ENCODE results near the gene TYSND1.

The TYSND1 gene

DNA sequence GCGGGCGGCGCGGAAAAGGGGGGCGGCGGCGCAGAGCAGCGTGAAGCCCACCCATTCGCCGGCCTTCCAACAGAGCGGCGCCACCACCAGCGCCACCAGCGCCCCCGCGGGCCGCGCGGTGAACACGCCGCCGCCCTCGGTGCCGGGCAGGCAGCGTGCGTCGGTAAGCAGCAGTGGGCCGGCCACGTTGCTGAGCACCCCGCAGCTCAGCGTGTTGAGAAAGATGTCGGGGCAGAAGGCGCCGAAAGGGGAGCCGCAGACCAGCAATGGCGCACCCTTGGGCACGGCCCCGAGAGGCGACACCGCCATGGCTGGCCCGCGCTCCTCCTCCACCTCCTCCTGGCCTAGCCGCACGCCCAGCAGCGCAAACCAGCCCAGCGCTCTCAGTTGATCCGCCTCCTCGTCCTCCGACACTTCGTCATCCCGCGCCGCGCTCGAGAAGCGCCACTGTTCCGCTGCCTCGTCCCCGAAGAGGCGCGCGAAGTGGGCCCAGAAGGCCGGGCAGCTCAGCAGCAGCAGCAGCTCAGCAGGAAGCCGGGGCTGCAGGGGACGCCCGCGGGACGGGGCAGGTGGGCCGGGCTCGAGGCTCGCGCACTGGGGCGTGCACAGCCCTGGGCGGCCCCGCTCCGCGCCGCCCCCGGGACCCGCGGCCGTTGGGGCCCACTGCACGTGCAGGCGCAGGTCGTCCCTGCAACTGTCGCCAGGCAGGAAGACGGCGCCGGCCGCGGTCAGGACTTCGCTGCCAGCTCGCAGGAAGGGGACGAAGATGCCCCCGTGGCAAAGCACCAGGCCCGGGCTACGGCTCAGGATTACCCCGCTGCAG is 623 bp downstream of the TYSND1 start:
- Histone ChIP-seq H3K4me1 (ENCODE audit: control insufficient read depth, insufficient read depth, low read length) (peaks cover 26% of the 10 kb centered on the region), H3K4me3 (ENCODE audit: low read length in 2 of 2) (peak overlapping the region; percentile 84 to 91), H3K27me3 (ENCODE audit: control insufficient read depth in 1 of 2, insufficient read depth in 2 of 2, low read length in 2 of 2) (no peaks in the 10 kb centered on the region), H3K9me3 (ENCODE audit: control insufficient read depth in 2 of 2, low read length in 2 of 2) (no peaks in the 10 kb centered on the region), H3K36me3 (ENCODE audit: control insufficient read depth in 2 of 2, insufficient read depth in 2 of 2, low read length in 2 of 2) (no peaks in the 10 kb centered on the region), H3K9ac (ENCODE audit: low read length in 2 of 2) (peak overlapping the region; percentile 75 to 79), H3K27ac (ENCODE audit: low read length) (peak overlapping the region; percentile 83)

- H3K27ac ChIP-seq (ENCODE audit: low read length), result peak overlapping the region; percentile 83
- H3K36me3 ChIP-seq (ENCODE audit: control insufficient read depth in 2 of 2, insufficient read depth in 2 of 2, low read length in 2 of 2), result no peaks in the 10 kb centered on the region
These were observed 1.3 kb downstream of the TYSND1 start for GRCh38 chr10:70145166-70145665.

GRCh38 chr10:70144372-70145110 is 2.0 kb downstream of the TYSND1 start:
- peak overlapping the region; percentile 83 for H3K27ac ChIP-seq (ENCODE audit: low read length)
- peaks cover 26% of the 10 kb centered on the region for H3K4me1 ChIP-seq (ENCODE audit: control insufficient read depth, insufficient read depth, low read length)
- H3K9ac ChIP-seq (ENCODE audit: low read length in 2 of 2), result peak overlapping the region; percentile 75 to 79
- H3K27me3 ChIP-seq (ENCODE audit: control insufficient read depth in 1 of 2, insufficient read depth in 2 of 2, low read length in 2 of 2), result no peaks in the 10 kb centered on the region
- peak overlapping the region; percentile 84 to 91 for H3K4me3 ChIP-seq (ENCODE audit: low read length in 2 of 2)
- H3K9me3 ChIP-seq (ENCODE audit: control insufficient read depth in 2 of 2, low read length in 2 of 2), result no peaks in the 10 kb centered on the region
- H3K36me3 ChIP-seq (ENCODE audit: control insufficient read depth in 2 of 2, insufficient read depth in 2 of 2, low read length in 2 of 2), result peaks cover under 1 to 2% of the 10 kb centered on the region in 2 donors

More at GRCh38 chr10:70145166-70145665, 1.3 kb downstream of the TYSND1 start:
- H3K4me3 ChIP-seq (ENCODE audit: low read length in 2 of 2), result peak overlapping the region; percentile 84 to 91
- H3K27me3 ChIP-seq (ENCODE audit: control insufficient read depth in 1 of 2, insufficient read depth in 2 of 2, low read length in 2 of 2), result no peaks in the 10 kb centered on the region
- H3K4me1 ChIP-seq (ENCODE audit: control insufficient read depth, insufficient read depth, low read length), result peaks cover 26% of the 10 kb centered on the region
- H3K9me3 ChIP-seq (ENCODE audit: control insufficient read depth in 2 of 2, low read length in 2 of 2), result no peaks in the 10 kb centered on the region
- peak overlapping the region; percentile 75 to 79 for H3K9ac ChIP-seq (ENCODE audit: low read length in 2 of 2)

GRCh38 chr10:70142555-70142954 is 3.9 kb downstream of the TYSND1 start:
- Histone ChIP-seq H3K36me3 (ENCODE audit: control insufficient read depth in 2 of 2, insufficient read depth in 2 of 2, low read length in 2 of 2) (peaks cover 4 to 7% of the 10 kb centered on the region in 2 donors), H3K27me3 (ENCODE audit: control insufficient read depth in 1 of 2, insufficient read depth in 2 of 2, low read length in 2 of 2) (no peaks in the 10 kb centered on the region), H3K27ac (ENCODE audit: low read length) (no peak overlapping the region), H3K9ac (ENCODE audit: low read length in 2 of 2) (no peak overlapping the region), H3K4me1 (ENCODE audit: control insufficient read depth, insufficient read depth, low read length) (peaks cover 26% of the 10 kb centered on the region), H3K9me3 (ENCODE audit: control insufficient read depth in 2 of 2, low read length in 2 of 2) (no peaks in the 10 kb centered on the region), H3K4me3 (ENCODE audit: low read length in 2 of 2) (no peak overlapping the region)

- Histone ChIP-seq H3K9ac (ENCODE audit: low read length in 2 of 2) (no peak overlapping the region), H3K4me1 (ENCODE audit: control insufficient read depth, insufficient read depth, low read length) (peaks cover 10% of the 10 kb centered on the region), H3K36me3 (ENCODE audit: control insufficient read depth in 2 of 2, insufficient read depth in 2 of 2, low read length in 2 of 2) (peaks cover 4 to 7% of the 10 kb centered on the region in 2 donors), H3K4me3 (ENCODE audit: low read length in 2 of 2) (no peak overlapping the region), H3K9me3 (ENCODE audit: control insufficient read depth in 2 of 2, low read length in 2 of 2) (no peaks in the 10 kb centered on the region), H3K27ac (ENCODE audit: low read length) (no peak overlapping the region), H3K27me3 (ENCODE audit: control insufficient read depth in 1 of 2, insufficient read depth in 2 of 2, low read length in 2 of 2) (no peaks in the 10 kb centered on the region)
These were observed 6.2 kb downstream of the TYSND1 start for GRCh38 chr10:70140297-70140696.

DNA sequence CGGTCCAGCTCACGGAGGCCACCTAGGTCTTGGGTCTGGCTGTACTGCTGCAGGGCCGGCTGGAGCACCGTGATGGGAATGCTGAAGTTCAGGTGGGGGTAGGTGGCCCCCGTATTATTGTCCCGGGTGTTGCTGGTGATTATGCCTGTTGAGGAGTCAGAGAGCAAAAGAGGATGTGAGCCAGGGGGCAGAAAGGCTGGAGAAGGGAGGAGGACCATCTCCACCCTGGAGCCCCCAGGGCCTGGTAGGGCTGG is 6.6 kb downstream of the TYSND1 start:
- peaks cover 6% of the 10 kb centered on the region for H3K4me1 ChIP-seq (ENCODE audit: control insufficient read depth, insufficient read depth, low read length)
- H3K9ac ChIP-seq (ENCODE audit: low read length in 2 of 2), result no peak overlapping the region
- no peaks in the 10 kb centered on the region for H3K9me3 ChIP-seq (ENCODE audit: control insufficient read depth in 2 of 2, low read length in 2 of 2)
- no peak overlapping the region for H3K27ac ChIP-seq (ENCODE audit: low read length)
- H3K36me3 ChIP-seq (ENCODE audit: control insufficient read depth in 2 of 2, insufficient read depth in 2 of 2, low read length in 2 of 2), result peaks cover 4 to 7% of the 10 kb centered on the region in 2 donors
- no peak overlapping the region for H3K4me3 ChIP-seq (ENCODE audit: low read length in 2 of 2)
- H3K27me3 ChIP-seq (ENCODE audit: control insufficient read depth in 1 of 2, insufficient read depth in 2 of 2, low read length in 2 of 2), result no peaks in the 10 kb centered on the region

GRCh38 chr10:70139151-70139996 is 7.1 kb downstream of the TYSND1 start:
- no peak overlapping the region for H3K27ac ChIP-seq (ENCODE audit: low read length)
- H3K27me3 ChIP-seq (ENCODE audit: control insufficient read depth in 1 of 2, insufficient read depth in 2 of 2, low read length in 2 of 2), result no peaks in the 10 kb centered on the region
- H3K9me3 ChIP-seq (ENCODE audit: control insufficient read depth in 2 of 2, low read length in 2 of 2), result no peaks in the 10 kb centered on the region
- no peak overlapping the region for H3K4me3 ChIP-seq (ENCODE audit: low read length in 2 of 2)
- H3K9ac ChIP-seq (ENCODE audit: low read length in 2 of 2), result no peak overlapping the region
- peaks cover 4 to 7% of the 10 kb centered on the region in 2 donors for H3K36me3 ChIP-seq (ENCODE audit: control insufficient read depth in 2 of 2, insufficient read depth in 2 of 2, low read length in 2 of 2)
- peaks cover under 1% of the 10 kb centered on the region for H3K4me1 ChIP-seq (ENCODE audit: control insufficient read depth, insufficient read depth, low read length)

GRCh38 chr10:70137927-70138883 is 8.3 kb downstream of the TYSND1 start:
- H3K4me3 ChIP-seq (ENCODE audit: low read length in 2 of 2), result no peak overlapping the region
- H3K27ac ChIP-seq (ENCODE audit: low read length), result no peak overlapping the region
- H3K9me3 ChIP-seq (ENCODE audit: control insufficient read depth in 2 of 2, low read length in 2 of 2), result no peaks in the 10 kb centered on the region
- peaks cover 4 to 7% of the 10 kb centered on the region in 2 donors for H3K36me3 ChIP-seq (ENCODE audit: control insufficient read depth in 2 of 2, insufficient read depth in 2 of 2, low read length in 2 of 2)
- peaks cover 2% of the 10 kb centered on the region for H3K4me1 ChIP-seq (ENCODE audit: control insufficient read depth, insufficient read depth, low read length)
- no peaks in the 10 kb centered on the region for H3K27me3 ChIP-seq (ENCODE audit: control insufficient read depth in 1 of 2, insufficient read depth in 2 of 2, low read length in 2 of 2)
- H3K9ac ChIP-seq (ENCODE audit: low read length in 2 of 2), result no peak overlapping the region

GRCh38 chr10:70137135-70137534 is 9.4 kb downstream of the TYSND1 start:
- Histone ChIP-seq H3K36me3 (ENCODE audit: control insufficient read depth in 2 of 2, insufficient read depth in 2 of 2, low read length in 2 of 2) (peaks cover 4 to 7% of the 10 kb centered on the region in 2 donors), H3K4me1 (ENCODE audit: control insufficient read depth, insufficient read depth, low read length) (peaks cover 6% of the 10 kb centered on the region), H3K4me3 (ENCODE audit: low read length in 2 of 2) (no peak overlapping the region), H3K9me3 (ENCODE audit: control insufficient read depth in 2 of 2, low read length in 2 of 2) (no peaks in the 10 kb centered on the region), H3K9ac (ENCODE audit: low read length in 2 of 2) (no peak overlapping the region), H3K27me3 (ENCODE audit: control insufficient read depth in 1 of 2, insufficient read depth in 2 of 2, low read length in 2 of 2) (no peaks in the 10 kb centered on the region), H3K27ac (ENCODE audit: low read length) (no peak overlapping the region)

All from stomach smooth muscle (tissue), 2 donors.